ENCODE measurements around the gene CGNL1. TPM values are rescaled to one million over a fixed set of nuclear protein-coding genes. Genes with fewer than 3 reads are reported as not detected.

CGNL1 gene
- total RNA-seq, 1 experiment from 2014 or later: 34.6 TPM

- H2AK5ac ChIP-seq (ENCODE audit: insufficient read length, low read length): no peak overlapping the region
- H3K4me1 Mint-ChIP-seq: peaks cover 8 to 36% of the 10 kb centered on the region in 2 experiments
- no peaks in the 10 kb centered on the region for H3K79me2 ChIP-seq (ENCODE audit: insufficient read depth, low read length)
- no peak overlapping the region for H3K27ac ChIP-seq (ENCODE audit: insufficient read length, low read depth, low read length)
- H3K4ac ChIP-seq (ENCODE audit: low read depth, low read length): no peak overlapping the region
- no peaks in the 10 kb centered on the region for H3K9me3 Mint-ChIP-seq
- no peaks in the 10 kb centered on the region for H3K27me3 Mint-ChIP-seq (ENCODE audit: low read depth)
- no peak overlapping the region for H2AFZ ChIP-seq (ENCODE audit: low read length)
- H2BK20ac ChIP-seq (ENCODE audit: low read depth, low read length, poor library complexity, severe bottlenecking): no peak overlapping the region
- H4K91ac ChIP-seq (ENCODE audit: insufficient read length, low read depth, low read length): no peak overlapping the region
- no peak overlapping the region for H3K18ac ChIP-seq (ENCODE audit: insufficient read length, low read depth, low read length)
- no peak overlapping the region for H3K9ac ChIP-seq (ENCODE audit: extremely low read depth, insufficient read length, low read length)
- no peaks in the 10 kb centered on the region for H3K23me2 ChIP-seq (ENCODE audit: insufficient read length, low read depth, low read length, poor library complexity, severe bottlenecking)
- H3K27ac Mint-ChIP-seq: no peak overlapping the region
- H3K9me3 ChIP-seq (ENCODE audit: control insufficient read depth, low read depth, low read length): no peaks in the 10 kb centered on the region
- H3K23ac ChIP-seq (ENCODE audit: insufficient read length, low read depth, low read length): no peak overlapping the region
- H2BK12ac ChIP-seq (ENCODE audit: insufficient read length, low read depth, low read length): no peak overlapping the region
- H3K79me1 ChIP-seq (ENCODE audit: insufficient read depth, low read depth, low read length, poor library complexity, severe bottlenecking): no peaks in the 10 kb centered on the region
- no peak overlapping the region for H3K4me3 Mint-ChIP-seq
- H2BK120ac ChIP-seq (ENCODE audit: low read depth, low read length, poor library complexity, severe bottlenecking): no peak overlapping the region
- DNase-seq: no peak
- H3K4me2 ChIP-seq (ENCODE audit: insufficient read depth, insufficient read length, low read length): no peak overlapping the region
- H2BK5ac ChIP-seq (ENCODE audit: insufficient read length, low read length): no peak overlapping the region
- H3K56ac ChIP-seq (ENCODE audit: insufficient read length, low read depth, low read length): no peak overlapping the region
- H4K5ac ChIP-seq (ENCODE audit: insufficient read length, low read depth, low read length): no peak overlapping the region
- no peak overlapping the region for H3T11ph ChIP-seq (ENCODE audit: low read length)
- no peak for TF ChIP-seq CTCF (conservative IDR thresholded peaks at IDR 0.05)
- no peaks in the 10 kb centered on the region for H4K20me1 ChIP-seq (ENCODE audit: control insufficient read depth, insufficient read depth, insufficient read length)
- H3K36me3 Mint-ChIP-seq (ENCODE audit: insufficient read depth in 1 of 3, low read depth in 3 of 3): no peaks in the 10 kb centered on the region
- no CpG with 5 or more reads among the region's 11 CpGs for WGBS (ENCODE audit: extremely low coverage, insufficient read length, low lambda C conversion rate)
- no peak overlapping the region for H3K14ac ChIP-seq (ENCODE audit: insufficient read depth, low read length)
- H3K4me1 ChIP-seq (ENCODE audit: insufficient read depth, low read length): no peaks in the 10 kb centered on the region
- no peak overlapping the region for H4K8ac ChIP-seq (replicated peaks; ENCODE audit: insufficient read length, low read depth, low read length)
- no peaks in the 10 kb centered on the region for H3K27me3 ChIP-seq (ENCODE audit: insufficient read depth, low read length)
- no peak overlapping the region for H2BK15ac ChIP-seq (ENCODE audit: low read depth, low read length)
Measured at GRCh38 chr15:57327985-57328471, 48.3 kb upstream of the CGNL1 start.
